Fibroblast of the conjunctiva (primary cell): ENCODE results near the gene MS4A13.
"Not testable (repeated sequence)": the region's sequence is repeated elsewhere in the genome, so short reads cannot be mapped to it uniquely, and the experiment has no call there.

Experiments
- DNase-seq: peaks from one replicate; pipeline ENCODE4 v3.0.0-alpha.2; 2010; ENCODE audit warnings: low read depth

The MS4A13 gene, protein sequence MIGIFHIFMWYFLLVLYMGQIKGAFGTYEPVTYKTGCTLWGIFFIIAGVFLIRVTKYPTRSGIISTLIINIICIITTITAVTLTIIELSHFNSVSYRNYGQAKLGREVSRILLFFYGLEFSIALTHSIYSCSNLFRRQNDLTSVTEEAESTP

DNA sequence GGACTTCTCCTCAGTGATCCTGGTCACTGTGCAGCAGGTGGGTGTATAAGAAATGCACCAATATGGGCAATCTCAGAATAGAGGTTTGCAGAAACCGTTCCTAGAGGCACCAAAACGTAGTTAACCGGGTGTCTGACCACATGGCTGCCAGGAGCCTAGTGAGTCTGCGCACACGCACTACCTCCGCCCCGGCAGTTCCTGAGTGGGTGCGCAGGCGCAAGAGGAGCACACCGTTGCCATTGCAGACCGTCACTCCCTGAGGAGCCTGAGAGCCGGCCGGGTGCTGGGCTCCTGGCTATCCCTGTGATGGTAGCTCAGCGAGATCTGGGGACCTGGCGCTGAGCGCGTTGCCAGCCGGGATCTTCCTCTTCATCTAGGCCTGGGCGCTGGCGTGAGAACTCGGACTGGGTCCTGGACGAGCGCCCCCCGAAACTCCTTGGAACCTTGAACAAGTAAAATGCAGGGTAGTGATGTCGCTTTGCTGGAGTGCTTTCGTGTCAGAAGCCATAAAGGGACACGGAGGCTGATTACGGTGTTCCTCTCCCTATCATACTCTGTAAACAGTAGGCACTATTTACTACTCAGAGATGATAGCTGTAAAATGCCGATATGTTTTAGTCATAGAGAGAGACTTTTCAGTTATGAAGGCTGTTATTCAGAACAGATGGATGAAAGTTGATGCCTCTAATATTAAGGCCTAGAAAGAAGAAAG lies at the start of gene MS4A13:
MS4A13 (plus strand) TSS at position 249 of the 712 bp plus-strand sequence. CDS start 2,692 bp downstream, outside the sequence.
- no peak for DNase-seq

DNA sequence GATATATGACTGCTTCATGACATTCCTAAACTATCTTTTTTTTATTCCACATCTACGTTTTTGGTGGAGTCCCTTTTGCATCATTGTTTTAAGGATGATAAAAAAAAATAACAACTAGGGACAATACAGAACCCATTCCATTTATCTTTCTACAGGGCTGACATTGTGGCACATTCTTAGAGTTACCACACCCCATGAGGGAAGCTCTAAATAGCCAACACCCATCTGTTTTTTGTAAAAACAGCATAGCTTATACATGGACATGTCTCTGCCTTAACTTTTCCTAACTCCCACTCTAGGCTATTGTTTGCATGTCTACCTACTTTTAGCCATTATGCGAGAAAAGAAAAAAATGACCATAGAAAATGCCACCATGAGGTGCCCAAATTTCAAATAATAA lies 46.4 kb upstream of the MS4A13 start:
- no peak for DNase-seq

DNA sequence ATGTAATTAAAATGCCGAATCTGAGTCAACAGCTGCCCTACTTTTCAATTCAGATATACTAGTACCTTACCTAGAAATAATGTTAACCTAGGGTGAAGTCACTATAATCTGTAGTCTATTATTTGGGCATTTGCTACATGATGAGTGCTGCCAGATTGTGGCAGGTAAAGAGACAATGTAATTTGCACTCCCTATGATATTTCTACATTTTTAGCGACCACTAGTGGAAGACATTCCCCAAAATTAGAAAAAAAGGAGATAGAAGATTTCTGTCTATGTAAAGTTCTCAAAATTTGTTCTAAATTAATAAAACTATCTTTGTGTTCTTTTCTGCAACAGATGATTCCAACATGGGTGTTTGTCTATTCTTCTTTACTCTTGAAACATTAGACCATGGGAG lies 45.5 kb upstream of the MS4A13 start:
- no peak for DNase-seq

DNA sequence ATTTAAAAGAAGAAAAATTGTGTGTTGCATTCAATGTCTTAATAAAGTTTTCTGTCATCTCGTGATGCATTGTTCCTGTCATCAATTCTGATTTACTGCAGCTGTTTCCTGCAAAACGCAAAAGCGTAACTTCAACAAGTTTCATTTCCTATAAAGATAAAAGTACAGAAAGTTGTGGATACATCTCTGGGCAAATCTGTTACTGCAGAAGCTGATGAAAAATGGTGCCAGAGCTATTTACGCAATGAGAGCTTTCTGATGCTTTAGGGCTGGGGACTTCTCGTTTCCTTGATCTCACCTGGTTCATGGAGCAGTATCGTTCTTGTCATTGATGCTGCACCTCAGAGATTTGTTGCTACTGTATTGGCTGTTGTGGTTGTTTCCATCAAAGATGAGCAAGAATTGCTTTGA lies 38.2 kb upstream of the MS4A13 start:
- DNase-seq = no peak

DNA sequence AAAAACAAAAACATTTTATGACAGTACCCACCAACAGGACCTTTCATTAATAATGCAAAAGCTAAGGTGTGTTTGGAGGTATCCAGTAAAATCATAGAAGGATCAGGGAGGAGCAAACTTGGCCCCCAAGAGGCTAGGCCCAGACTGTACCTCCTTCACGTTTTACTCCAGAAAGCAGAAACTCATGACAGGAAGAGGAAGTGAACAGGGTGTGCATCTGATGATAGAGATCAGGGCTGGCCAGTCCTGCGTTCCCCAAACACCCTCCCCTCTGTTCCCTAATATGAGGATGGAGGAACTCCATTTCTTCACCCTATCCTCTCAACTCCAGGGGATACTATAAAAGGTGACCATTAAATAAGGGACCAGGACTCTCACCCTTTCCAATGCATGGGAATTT lies 32.8 kb upstream of the MS4A13 start:
- no peak for DNase-seq

DNA sequence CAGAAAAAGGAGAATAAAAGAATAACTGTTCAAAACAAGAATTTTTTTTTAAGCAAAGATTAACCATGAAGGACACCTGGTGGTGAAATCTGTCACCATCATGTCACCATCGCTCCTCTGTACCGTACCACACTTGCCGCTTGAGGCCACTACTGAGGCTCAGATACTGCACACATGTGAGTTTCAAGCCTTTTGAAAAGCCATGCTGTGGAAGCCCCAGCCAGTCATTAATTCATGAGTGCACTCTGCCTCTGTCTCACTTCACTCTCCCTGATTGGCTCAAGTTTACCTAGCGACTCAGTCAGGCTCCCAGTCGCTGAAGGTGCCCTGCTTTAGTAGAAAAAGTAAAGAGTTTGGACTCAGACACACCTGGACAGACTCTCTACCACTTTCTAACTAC lies 29.2 kb upstream of the MS4A13 start:
- DNase-seq = no peak

DNA sequence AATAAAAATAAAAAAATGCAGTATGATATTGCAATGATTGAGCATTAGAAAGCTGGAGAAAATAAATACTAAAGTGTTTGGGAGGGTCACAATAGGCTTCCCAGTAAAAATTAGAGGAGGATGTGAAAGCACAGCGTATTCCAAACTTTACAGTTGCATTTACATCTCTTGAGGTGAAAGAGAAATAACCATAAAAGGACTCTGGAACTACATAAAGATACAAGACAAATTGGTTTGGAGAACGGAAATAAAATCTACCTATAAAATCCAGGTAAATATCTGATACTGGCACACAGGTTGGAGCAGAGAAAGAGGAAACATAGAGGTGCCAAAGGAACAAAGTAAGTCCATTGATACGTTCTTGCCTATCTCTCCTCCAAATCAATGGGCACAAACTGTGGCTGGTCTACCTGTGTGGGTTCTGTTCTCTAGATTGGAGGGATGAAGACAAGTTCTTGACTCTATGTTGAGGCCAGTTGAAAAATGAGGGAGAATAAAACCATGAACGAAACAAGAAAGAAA lies 22.6 kb upstream of the MS4A13 start, which contains the start of gene MS4A12:
MS4A12 (plus strand) TSS at position 291 of the 522 bp plus-strand sequence. CDS start 4,541 bp downstream, outside the sequence.
- no peak for DNase-seq

DNA sequence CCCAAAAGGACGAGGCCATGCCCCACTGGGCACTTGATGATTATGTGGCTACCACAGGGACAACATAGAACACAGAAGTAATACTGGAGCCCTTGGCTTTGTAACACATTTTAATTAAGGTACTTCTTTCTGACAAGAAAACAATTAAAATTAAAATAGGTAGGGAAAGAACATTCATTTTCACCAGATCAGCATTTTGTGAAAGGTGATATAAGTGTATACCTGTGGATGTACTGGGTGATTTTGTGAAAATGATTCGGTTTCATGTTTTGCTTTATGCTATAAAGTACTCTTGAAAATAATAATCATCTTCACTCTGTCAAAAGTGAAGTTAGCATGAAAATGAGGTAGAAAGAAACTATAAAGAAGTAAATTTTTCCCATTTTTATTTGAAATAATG lies 21.7 kb upstream of the MS4A13 start:
- DNase-seq = no peak

DNA sequence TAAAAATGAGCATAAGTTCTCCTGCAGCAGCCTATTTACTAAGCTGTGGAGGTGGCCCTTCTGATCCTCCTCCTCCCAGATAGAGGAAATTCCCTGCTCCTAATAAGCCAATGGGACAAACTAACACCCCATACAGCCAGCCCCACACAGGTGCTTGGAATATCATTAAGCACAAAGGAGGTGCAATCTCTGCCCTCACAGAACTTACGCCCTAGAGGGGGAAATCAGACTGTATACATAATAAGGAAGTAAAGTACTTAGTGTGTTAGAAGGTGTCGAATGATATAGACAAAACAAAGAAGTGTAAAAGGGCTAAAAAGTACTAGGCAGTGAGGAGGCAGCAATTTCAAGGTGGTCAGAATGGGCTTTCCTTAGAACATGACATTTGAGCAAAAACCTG lies 16.8 kb upstream of the MS4A13 start:
- no peak for DNase-seq

DNA sequence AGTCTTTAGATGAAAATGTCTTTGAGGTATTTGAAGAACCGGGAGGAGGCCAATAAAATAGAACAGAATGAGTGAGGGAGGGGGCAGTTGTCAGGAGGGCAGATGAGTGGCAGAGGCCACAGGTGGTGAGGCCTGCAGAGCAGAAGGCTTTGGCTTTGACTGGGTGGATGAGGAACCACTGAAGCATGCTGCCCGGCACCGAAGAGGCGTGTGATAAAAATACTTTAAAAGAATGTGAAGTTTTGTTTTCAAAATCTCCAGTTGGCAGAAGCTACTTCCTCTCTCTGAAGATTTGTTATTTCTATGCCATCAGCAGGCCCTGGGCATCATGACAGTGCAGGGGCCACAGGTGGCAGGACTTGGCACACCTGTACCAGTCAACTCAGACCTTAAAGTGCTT lies 16.3 kb upstream of the MS4A13 start:
- DNase-seq = no peak

DNA sequence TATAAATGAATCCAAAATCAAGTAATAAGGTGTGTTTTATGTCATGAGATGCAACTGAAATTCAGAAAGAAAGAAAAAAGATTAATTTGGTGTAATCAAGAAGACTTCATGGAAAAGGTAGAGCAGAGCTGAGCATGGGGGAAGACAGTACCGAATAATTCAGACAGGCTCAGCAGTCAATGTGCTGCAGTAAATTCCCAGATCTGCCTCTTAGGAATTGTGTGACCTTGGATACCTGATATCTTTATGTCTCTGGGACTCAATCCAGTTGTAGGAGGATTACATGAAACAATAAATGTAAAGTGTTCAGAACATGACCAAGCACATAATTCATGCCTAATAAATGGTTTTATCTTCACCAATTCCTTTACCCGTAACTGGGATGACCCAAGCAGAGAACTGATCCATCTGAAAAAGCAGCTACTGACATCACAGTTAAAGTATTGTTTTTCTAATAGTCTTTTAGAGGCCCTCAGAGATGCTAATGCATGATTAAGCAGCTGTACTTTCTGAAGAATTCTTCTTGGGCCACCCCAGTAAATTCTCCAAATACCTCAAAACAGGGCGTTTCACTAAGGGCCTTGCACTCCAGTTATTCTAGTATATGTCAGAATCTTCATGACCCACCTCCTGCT lies 14.8 kb upstream of the MS4A13 start:
- DNase-seq = no peak

DNA sequence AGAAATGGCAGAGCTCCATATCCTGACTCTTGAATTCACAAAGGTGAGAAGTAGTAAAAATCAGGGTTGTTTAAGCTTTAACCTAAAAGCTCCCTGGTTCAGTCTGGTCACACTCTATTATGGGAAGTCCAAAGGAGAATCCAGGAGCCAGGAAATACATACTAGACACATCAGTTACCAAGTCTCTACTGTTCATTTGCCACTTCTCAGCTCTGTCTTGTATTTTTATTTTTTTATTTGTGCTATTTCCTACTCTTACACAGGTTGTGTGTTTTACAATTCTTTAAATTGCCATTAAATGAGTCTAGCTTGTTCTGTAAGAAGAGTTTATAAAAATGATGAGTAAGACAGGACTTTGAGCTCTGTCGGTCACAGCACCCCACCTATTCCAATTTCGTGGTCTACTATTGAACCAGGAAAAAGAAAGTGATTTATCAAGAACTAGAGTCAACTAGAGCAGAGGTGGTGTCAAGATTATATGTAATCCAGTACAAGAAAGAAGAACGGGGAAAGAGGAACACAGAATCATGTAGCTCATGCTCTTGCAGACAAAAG lies 12.9 kb upstream of the MS4A13 start:
- DNase-seq = no peak

DNA sequence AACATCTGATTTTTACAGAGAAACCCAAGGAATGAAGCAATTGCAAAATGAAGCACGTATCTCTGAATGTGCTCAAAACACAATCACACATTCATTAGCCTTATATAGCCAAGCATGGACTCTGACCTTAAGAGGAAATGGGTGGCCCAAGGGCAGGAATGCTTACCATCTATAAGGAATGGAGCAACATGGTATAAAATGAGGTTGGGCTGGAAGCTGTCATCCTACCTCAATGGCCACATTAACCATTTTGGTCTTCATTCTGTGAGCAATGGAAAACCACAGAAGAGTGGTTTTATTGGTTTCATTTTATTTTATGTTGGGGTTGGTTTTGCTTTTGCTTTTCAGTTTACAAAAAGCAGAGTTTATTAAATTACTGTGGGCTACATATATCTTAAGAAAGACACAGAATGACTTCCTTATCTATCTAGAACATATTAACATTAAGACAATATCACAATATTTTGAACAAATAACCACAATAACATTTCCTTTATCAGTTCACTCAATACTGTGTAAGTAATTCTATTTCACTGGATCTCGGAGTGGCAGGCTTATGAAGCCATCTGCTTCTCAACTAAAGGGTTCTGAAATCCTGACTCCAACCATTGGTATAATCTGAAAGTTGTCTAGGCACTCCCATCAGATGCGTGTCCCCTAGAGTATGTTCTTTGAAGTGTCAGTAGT lies 10.8 kb upstream of the MS4A13 start:
- no peak for DNase-seq

DNA sequence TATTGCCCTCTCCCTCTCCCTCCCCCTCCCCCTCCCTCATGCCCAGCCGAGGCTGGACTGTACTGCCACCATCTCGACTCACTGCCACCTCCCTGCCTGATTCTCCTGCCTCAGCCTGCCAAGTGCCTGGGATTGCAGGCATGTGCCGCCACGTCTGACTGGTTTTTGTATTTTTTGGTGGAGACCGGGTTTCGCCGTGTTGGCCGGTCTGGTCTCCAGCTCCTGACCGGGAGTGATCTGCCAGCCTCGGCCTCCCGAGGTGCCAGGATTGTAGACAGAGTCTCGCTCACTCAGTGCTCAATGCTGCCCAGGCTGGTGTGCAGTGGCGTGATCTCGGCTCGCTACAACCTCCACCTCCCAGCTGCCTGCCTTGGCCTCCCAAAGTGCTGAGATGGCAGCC lies 5.6 kb upstream of the MS4A13 start:
- DNase-seq = not testable (repeated sequence)

DNA sequence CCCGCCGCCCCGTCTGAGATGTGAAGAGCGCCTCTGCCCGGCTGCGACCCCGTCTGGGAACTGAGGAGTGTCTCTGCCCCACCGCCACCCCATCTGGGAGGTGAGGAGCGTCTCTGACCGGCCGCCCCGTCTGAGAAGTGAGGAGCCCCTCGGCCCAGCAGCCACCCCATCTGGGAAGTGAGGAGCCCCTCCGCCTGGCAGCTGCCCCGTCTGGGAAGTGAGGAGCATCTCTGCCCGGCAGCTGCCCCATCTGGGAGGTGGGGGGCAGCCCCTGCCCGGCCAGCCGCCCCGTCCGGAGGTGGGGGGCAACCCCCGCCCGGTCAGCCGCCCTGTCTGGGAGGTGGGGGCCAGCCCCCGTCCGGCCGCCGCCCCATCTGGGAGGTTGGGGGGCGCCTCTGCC lies 5.0 kb upstream of the MS4A13 start:
- not testable (repeated sequence) for DNase-seq

DNA sequence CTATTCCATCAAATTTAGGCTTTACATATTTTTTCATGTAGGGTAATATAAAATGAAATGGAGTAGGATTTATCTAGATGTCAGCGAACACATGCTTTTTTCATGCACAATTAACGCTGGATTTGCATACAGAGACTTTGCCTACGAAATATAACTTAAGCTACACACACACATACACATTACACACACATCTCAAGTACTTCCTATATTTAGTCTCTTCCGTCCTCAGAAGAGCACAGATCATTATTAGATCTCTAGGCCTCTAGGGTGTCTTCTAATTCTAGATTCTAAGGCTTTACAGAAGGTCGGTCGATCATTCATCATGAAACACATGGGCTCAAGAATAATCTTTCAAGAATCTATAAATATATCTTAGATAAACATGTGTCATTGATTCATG lies 3.8 kb upstream of the MS4A13 start:
- DNase-seq = no peak

DNA sequence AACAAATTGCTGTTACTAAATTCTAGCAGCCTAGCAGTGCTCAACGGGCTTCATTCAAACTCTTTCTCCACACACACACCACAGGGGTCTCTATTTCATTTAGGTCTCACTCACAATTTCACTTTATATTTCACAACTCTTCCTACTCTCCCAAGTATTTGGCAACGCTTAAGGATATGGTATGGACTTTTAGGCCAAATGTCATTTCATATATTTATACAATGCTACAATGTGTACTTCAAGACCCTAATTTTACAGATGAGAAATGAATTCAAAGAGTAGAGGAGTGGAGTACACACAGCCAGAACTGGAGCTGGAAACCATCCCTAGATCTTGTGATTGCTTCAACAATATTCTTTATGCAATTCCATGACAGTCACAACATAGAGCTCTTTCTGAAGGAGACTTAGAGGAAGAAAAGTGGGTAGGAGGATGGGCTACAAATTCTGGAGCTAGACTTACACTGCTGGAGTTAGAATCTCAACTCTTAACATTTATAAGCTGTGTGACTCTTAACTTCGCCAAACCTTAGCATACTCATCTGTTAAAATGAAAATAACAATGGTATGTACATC lies 2.5 kb upstream of the MS4A13 start:
- DNase-seq = no peak

DNA sequence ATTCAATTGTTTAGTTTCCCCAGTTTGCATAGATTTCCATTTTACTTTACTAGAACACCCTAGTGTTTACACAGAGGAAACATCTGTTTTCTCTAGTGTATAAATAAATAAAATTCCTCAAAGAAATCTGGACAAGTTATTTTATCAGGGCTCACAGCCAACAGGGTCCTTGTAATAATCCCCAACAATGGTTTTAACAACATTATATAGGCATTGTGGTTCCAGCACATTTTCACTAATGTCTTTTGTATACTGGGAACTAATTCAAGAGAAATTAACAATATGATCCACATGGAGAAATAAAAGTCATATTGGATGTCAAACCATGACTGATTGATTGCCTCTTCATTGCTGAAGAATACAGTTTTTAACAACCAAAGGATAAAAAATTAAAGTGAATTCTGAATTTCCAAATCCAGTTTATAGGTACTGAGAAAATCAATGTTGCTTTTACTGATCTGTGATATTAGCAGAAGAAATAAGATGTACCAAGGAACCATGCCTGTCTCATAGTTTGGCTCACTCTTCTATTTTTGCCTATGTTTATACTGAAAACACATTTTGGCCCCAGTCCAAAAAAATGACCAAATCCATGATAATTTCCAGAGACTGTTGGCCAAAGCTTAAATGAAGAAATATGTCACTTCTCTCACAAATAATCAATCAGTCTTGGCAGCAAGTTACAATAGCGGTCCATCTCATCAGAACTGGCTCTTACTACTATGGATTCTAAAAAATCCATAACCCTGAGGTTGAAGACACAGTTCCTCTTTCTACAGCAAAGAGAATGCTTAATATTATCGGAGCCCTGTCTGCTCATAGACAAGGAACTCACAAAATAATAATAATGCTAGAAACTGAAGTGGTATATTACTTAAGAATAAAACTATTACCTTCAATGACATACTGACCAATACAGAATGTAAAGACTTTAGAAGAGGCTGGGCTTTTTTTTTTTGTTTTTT lies 1.4 kb upstream of the MS4A13 start:
- DNase-seq = no peak

DNA sequence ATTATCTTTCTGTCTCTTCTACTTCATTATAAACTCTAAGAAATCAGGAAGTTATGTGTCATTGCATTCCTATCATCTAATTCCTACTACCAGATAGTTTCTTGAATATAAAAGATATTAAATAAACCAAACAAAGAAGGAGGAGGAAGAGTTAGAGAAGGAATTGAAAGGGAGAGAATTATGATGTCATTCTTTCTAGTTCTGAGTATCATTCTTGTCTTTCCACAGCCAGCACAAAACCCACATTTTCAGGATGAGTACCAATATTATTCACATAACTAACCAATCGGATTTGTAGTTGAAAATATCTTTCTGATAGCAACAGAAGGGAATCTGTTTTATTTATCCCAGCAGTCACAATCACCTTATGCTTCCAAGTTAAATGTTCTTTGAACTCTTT lies 13.3 kb downstream of the MS4A13 start:
- DNase-seq = no peak

DNA sequence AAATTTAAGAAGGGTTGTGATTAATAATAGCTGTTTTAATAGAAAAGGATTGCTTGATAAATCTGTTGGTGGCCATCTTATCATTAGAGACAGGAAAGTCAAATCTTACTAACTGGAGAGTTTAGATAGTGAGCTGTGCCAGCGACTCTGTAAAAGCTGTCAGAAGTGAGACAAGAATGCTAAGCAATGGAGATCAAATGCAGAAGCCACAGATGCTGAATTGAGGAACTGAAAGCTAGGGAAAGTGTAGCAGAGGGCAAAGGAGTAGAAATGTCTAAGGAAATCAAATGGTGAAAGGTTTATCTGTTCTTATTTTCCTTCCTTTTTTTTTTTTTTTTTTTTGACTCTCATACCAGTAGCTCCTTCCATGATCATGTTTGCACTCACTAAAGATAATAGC lies 13.7 kb downstream of the MS4A13 start:
- no peak for DNase-seq
